HG03095 (cell line): ENCODE results near the gene CCDC186.

Experiments
- ATAC-seq: cut with Tn5 transposase; IDR thresholded peaks from one replicate; pipeline ENCODE4 v1.9.1; 2021; ENCODE audit warnings: moderate library complexity; ENCODE audit not compliant: unreplicated experiment

The CCDC186 gene

GRCh38 chr10:114173921-114174694, at the start of gene CCDC186:
Gene CCDC186, minus strand, starts transcription at chr10:114174203. Its CDS starts 10,935 bp downstream, at chr10:114163268.
- peak; percentile 98 for ATAC-seq

DNA sequence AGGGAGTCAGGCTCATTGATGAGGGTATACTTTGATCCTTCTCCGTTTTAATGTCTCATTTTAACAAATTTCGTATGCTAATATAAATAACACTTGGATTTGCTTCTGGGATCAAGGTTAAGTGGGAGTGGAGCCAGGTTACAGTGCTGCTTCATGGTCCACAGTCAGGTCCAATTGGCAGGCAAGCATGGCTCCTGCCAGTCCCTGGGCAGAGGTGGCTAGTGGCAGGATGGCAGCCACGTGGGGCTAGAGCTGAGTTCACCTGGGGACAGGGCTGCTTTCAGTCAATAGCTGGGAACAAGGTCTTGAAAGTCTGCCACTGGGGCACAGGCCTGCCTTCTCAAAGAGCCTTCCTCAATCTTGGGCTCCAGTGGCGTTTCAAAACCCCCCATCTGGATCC, 49.1 kb upstream of the CCDC186 start:
- no peak for ATAC-seq

DNA sequence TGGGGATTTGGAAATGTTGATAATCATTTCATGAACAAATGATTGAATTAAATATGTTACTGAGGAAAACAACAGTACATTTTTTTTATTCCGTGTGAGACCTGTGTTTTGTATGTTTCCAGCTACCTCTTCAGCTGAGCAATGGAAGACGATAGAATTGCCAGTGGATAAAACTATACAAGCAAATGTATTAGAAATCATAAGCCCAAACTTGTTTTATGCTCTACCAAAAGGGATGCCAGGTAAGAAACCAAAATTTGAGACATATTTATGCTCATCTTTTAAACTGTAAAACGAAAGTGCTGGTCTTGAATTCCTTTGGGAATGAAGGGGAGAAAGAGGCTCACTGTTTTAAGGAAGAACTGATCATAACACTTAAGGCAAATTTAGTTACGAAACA, 47.2 kb upstream of the CCDC186 start:
- no peak for ATAC-seq

- ATAC-seq: no peak
Observed at GRCh38 chr10:114220281-114220680, 46.3 kb upstream of the CCDC186 start.

- no peak for ATAC-seq
Observed at GRCh38 chr10:114215033-114215432, 41.0 kb upstream of the CCDC186 start.

- ATAC-seq: no peak
Observed at GRCh38 chr10:114212153-114212552, 38.1 kb upstream of the CCDC186 start.

GRCh38 chr10:114208351-114208750, 34.3 kb upstream of the CCDC186 start:
- no peak for ATAC-seq

DNA sequence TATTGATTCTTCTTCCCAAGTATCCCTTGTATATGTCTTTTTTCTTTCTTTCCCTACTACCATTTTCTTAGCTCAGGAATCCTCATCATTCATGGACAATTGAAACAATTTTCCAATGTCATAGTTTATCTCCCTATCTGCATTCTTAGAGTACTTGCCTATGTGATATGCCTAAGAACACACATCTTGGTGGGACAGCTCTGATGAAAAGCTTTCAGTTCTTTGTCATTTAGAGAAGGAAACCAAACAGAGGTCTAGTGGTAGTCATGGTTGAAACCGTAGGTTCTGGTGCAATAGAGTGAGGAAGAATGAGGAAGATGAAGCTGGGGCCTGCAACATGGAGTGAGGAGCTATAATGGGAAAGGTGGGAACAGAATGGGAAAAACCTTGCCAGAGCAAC, 33.3 kb upstream of the CCDC186 start:
- no peak for ATAC-seq

DNA sequence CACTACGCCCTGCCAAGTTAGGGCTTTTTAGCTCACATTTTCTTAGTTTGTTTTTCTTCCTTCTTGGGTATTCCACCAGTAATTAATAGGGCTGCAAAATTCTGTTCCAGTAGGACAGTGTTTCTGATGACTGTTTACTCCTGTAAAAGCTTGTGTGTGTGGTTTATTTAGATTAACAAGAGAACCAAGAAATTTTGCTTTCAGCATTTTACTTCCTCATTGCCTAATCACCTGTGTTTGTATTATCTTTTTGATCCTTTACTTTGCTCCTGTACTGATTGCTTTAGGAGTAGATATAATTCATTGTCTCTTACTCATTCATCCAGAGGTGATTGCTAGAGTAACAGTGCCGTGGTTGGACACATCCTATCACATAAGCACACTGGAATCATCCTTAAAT, 32.9 kb upstream of the CCDC186 start:
- ATAC-seq: no peak

GRCh38 chr10:114202812-114203211, 28.8 kb upstream of the CCDC186 start:
- no peak for ATAC-seq

DNA sequence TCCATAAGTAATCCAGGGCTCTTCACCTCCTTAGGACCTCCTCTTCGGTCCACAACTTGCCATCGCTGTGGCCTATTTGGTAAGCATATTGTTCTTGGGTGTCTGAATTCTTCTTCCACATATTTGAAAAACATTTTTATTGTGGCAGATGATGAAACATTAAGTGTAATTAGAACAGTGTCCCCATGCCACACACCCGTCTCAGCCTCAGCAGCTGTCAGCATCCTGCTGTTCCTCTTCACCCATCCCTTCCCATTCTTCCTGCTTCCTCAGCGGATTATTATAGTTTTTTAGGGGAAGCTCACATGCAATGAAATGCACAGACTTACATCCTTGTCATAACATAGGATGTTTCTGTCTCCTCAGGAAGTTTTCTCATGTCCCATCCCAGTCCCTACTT, 25.2 kb upstream of the CCDC186 start:
- no peak for ATAC-seq

DNA sequence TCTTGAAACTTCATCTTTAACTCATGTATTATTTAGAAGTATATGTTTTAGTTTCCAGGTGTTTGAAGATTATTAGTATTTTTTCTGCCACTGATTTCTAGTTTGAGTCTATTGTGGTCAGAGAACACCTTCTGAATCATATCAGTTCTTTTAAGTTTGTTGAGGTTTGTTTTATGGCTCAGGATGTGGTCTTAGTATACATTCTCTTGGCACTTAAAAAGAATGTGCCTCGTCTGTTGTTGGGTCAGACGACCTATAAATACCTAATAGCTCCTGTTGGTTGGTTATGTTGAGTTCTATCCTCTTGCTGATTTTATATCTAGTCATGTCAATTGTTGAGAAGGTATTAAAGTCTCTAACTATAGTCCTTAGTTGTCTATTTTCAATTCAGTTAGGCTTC, 21.1 kb upstream of the CCDC186 start:
- ATAC-seq: peak; percentile 96

- no peak for ATAC-seq
Observed at GRCh38 chr10:114189700-114190099, 15.7 kb upstream of the CCDC186 start.

- no peak for ATAC-seq
Observed at GRCh38 chr10:114188900-114189299, 14.9 kb upstream of the CCDC186 start.

DNA sequence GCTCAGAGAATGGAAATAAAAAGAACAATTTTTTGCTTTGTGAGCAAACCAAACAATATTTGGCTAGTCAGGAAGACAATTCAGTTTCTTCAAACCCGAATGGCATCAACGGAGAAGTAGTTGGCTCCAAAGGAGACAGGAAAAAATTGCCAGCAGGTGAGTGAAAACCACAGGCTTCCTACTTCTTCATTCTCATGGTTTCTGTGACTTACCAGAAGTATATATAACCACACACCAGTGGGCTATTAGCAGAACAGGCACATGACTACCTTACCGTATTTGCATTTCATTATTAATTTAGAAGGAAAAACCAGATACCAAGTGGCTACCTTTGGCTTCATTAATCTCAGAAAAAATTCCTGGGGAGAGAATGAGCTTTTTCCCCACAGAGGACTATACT, 14.0 kb upstream of the CCDC186 start:
- no peak for ATAC-seq

DNA sequence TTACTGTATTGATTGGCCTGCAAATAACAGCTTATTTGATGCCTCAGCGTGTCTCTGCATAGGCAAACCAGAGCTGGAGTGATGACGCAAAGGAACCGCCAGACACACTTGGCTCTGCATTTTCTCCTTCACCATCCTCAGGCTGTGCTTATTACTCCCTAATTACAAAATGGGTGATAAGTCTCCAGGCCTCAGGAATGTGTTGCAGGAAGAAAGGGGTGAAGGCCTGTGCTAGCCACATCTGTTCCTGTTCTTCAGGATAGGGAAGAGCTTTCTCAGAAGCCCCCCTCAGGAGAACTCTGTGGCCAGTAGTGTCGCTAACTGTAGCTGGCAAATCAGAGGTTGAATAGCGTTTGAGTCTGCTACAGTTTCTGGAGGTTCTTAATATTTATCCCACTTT, 10.3 kb upstream of the CCDC186 start:
- no peak for ATAC-seq

DNA sequence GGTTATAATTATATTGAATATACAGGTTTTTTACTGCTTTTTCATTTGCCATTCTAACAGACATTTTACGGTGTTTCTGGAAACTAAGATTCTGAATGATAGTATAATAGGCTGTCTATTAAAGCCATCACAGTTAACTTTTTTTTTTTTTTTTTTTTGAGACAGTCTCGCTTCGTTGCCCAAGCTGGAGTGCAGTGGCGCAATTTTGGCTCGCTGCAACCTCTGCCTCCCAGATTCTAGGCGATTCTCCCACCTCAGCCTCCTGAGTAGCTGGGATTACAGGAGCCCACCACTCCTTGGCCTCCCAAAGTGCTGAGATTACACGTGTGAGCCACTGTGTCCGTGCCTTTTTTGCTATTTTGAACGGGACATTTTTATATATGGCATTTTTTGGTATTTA, 9.6 kb upstream of the CCDC186 start:
- ATAC-seq: no peak

DNA sequence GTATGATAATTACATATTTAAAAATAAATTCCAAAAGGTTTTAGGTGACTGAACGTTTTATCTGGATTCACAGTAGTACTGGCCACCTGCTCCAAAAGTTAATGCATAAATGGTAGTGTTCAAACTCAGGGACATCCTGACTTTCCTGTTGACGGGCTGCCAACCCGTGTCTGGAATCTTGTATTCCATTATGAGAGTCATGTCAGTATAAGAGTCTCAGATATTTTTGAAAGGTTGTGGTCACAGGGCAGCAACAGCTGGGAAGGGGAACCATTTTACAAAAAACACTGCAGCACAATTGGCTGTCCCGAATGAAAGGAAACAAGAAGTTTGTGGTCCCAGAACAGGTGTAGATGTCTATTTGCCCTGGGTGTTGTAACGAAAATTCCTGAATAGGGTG, 8.0 kb upstream of the CCDC186 start:
- no peak for ATAC-seq

- no peak for ATAC-seq
Observed at GRCh38 chr10:114180937-114181336, 6.9 kb upstream of the CCDC186 start.

DNA sequence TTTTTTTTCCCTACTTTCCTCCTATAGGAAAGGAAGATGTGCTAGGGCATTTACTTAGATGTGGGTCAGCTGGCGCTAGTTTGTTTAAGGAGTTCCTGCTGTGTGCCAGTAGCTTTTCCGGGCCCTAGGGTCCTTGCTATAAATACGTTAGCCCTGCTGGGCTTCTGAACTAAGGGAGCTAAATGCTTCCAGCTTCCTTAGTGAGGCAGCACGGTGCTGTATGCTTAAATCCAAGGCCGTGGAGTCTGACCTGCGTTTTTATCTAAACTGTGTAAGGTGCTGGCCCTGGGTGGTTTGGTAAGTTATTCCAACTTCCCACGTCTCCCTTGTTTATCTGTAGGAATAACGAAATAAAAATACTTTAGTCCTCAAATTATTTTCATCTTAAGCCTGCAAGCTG, 5.7 kb upstream of the CCDC186 start:
- ATAC-seq: no peak

- no peak for ATAC-seq
Observed at GRCh38 chr10:114179148-114179547, 5.1 kb upstream of the CCDC186 start, which contains the start of gene TDRD1. Gene TDRD1, plus strand, starts transcription at chr10:114179353. Its CDS starts 8,479 bp downstream, at chr10:114187832.

DNA sequence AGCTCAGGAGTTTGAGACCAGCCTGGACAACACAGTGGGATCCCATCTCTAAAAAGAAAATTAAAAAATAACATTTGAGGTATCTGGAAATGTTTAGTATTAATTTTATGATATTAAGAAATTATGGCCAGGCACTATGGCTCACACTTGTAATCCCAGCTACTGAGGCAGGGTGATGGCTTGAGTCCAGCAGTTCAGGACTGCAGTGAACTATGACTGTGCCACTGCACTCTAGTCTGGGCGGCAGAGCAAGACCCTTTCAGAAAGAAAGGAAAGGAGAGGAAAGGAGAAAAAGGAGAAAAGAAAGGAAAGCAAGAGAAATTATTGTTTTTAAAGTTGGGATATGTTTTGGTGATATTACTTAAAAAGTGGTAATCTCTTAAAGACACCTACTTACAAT, 2.5 kb upstream of the CCDC186 start:
- no peak for ATAC-seq

DNA sequence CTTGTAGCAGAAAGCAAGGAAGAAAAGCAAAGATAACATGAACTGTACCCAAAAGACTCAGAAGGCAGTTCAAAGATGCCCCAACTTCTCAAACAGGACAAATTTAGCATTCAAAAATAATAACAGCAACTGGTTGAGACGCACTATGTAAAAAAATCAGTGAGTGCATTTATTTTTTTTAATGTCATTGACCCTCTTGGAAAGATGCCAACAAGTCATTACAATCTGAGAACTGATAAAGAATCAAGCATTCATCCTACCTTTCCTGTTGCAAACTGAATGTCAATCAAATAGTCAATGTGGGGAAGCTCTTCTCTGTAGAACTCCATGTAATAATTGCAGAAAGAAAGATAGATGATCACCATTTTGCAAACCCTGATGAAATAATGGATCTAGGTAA, 1.7 kb upstream of the CCDC186 start:
- no peak for ATAC-seq
